HepG2 (cell line): Measurements from ENCODE around the gene PLPPR2. TPM values are rescaled to one million over a fixed set of nuclear protein-coding genes. Genes with fewer than 3 reads are reported as not detected.
A peak's percentile ranks its signal among the peaks of the same experiment; 100 is the strongest.

Experiments
- ADNP ChIP-seq: sonication (generic); formaldehyde crosslinking; IDR thresholded peaks from 2 replicates; pipeline ENCODE4 v1.4.0; 2020; ENCODE audit warnings: missing genetic modification reagents
- ATF1 ChIP-seq: IDR thresholded peaks from 2 replicates; pipeline ENCODE4 v1.6.1; 2016; ENCODE audit warnings: mild to moderate bottlenecking, control low read depth
- ELF3 ChIP-seq: IDR thresholded peaks from 2 replicates; pipeline ENCODE4 v1.6.1; 2016; ENCODE audit warnings: missing genetic modification reagents, missing compliant biosample characterization
- HOXA3 ChIP-seq: sonication (generic); formaldehyde crosslinking; IDR thresholded peaks from 2 replicates; pipeline ENCODE4 v1.5.0; 2020; ENCODE audit warnings: missing genetic modification reagents
- HOXD1 ChIP-seq: sonication (generic); formaldehyde crosslinking; IDR thresholded peaks from 2 replicates; pipeline ENCODE4 v1.5.0; 2020; ENCODE audit warnings: missing genetic modification reagents
- JDP2 ChIP-seq: sonication (generic); formaldehyde crosslinking; IDR thresholded peaks from 2 replicates; pipeline ENCODE4 v1.8.1; 2022; ENCODE audit warnings: missing genetic modification reagents, borderline replicate concordance
- NCOA1 ChIP-seq: sonication (generic); formaldehyde crosslinking; IDR thresholded peaks from 2 replicates; pipeline ENCODE4 v1.9.0; 2021; ENCODE audit warnings: missing genetic modification reagents
- NFYB ChIP-seq: sonication (generic); formaldehyde crosslinking; IDR thresholded peaks from 2 replicates; pipeline ENCODE4 v1.4.0; 2020; ENCODE audit warnings: missing genetic modification reagents
- NPAS2 ChIP-seq: sonication (generic); formaldehyde crosslinking; IDR thresholded peaks from 2 replicates; pipeline ENCODE4 v1.8.0; 2022; ENCODE audit warnings: mild to moderate bottlenecking, missing genetic modification reagents, borderline replicate concordance
- POLR2G ChIP-seq: fragments of 200-400 bp; formaldehyde crosslinking; IDR thresholded peaks from 2 replicates; pipeline ENCODE4 v1.6.1; 2018; ENCODE audit warnings: mild to moderate bottlenecking, low read depth, low read length, moderate library complexity
- SMARCE1 ChIP-seq: fragments of 450-650 bp; IDR thresholded peaks from 2 replicates; pipeline ENCODE4 v1.6.1; 2017; ENCODE audit warnings: borderline replicate concordance
- TAF1 ChIP-seq: sonication (generic); formaldehyde crosslinking; IDR thresholded peaks from 2 replicates; pipeline ENCODE4 v1.4.0; 2020; ENCODE audit warnings: missing genetic modification reagents
- TSC22D2 ChIP-seq: sonication (generic); formaldehyde crosslinking; IDR thresholded peaks from 2 replicates; pipeline ENCODE4 v1.5.1; 2020; ENCODE audit warnings: missing genetic modification reagents, mild to moderate bottlenecking, borderline replicate concordance
- ZNF180 ChIP-seq: sonication (generic); formaldehyde crosslinking; IDR thresholded peaks from 2 replicates; pipeline ENCODE4 v1.4.0; 2020; ENCODE audit warnings: low read depth, missing genetic modification reagents, borderline replicate concordance
- ZNF235 ChIP-seq: sonication (generic); formaldehyde crosslinking; IDR thresholded peaks from 2 replicates; pipeline ENCODE4 v1.8.1; 2023; ENCODE audit warnings: mild to moderate bottlenecking, missing genetic modification reagents, borderline replicate concordance
- ZNF296 ChIP-seq: sonication (generic); formaldehyde crosslinking; conservative IDR thresholded peaks from 2 replicates; pipeline ENCODE4 v1.5.0; 2020; ENCODE audit warnings: mild to moderate bottlenecking, missing genetic modification reagents
- ZNF33A ChIP-seq: sonication (generic); formaldehyde crosslinking; IDR thresholded peaks from 2 replicates; pipeline ENCODE4 v1.5.1; 2020; ENCODE audit warnings: missing genetic modification reagents, mild to moderate bottlenecking, moderate library complexity, borderline replicate concordance
- ZNF432 ChIP-seq: sonication (generic); formaldehyde crosslinking; IDR thresholded peaks from 2 replicates; pipeline ENCODE4 v1.5.0; 2020; ENCODE audit warnings: missing genetic modification reagents, mild to moderate bottlenecking, borderline replicate concordance
- ZNF552 ChIP-seq: sonication (generic); formaldehyde crosslinking; IDR thresholded peaks from 2 replicates; pipeline ENCODE4 v1.9.0; 2022; ENCODE audit warnings: missing genetic modification reagents, mild to moderate bottlenecking, borderline replicate concordance
- ZNF557 ChIP-seq: sonication (generic); formaldehyde crosslinking; IDR thresholded peaks from 2 replicates; pipeline ENCODE4 v1.4.0; 2020; ENCODE audit warnings: missing genetic modification reagents
- ZNF782 ChIP-seq: sonication (generic); formaldehyde crosslinking; IDR thresholded peaks from 2 replicates; pipeline ENCODE4 v1.4.0; 2020; ENCODE audit warnings: missing genetic modification reagents, mild to moderate bottlenecking, borderline replicate concordance
- polyA plus RNA-seq, 8 experiments: library from polyadenylated mRNA; depleted of rRNA in 3 of 8; stranded (reverse) in 7 of 8; unstranded in 1 of 8; fragments of >200 nt; fragmentation: Illumina TruSeq in 4 of 8; extraction: Trizol in 4 of 8; gene quantifications; 2 replicates each; pipeline versions ENCODE4 v1.2.1 to v1.2.3, GENCODE V29; 2011 to 2016; ENCODE audit warnings: low read depth in 4 of 8, missing spikeins in 1 of 8, mixed read lengths in 1 of 8; ENCODE audit not compliant: insufficient read depth in 1 of 8
- total RNA-seq, 5 experiments: library from RNA; depleted of rRNA; stranded (reverse); fragments of >200 nt; fragmentation: Illumina TruSeq; extraction: Trizol; gene quantifications; 2 replicates each; pipeline ENCODE4 v1.2.3, GENCODE V29; 2016; ENCODE audit warnings: low read depth in 1 of 5
- TF ChIP-seq, protein P1 (sequence below): sonication (generic); formaldehyde crosslinking; IDR thresholded peaks from 2 replicates; pipeline ENCODE4 v1.4.0; 2020; ENCODE audit warnings: missing genetic modification reagents, mild to moderate bottlenecking, borderline replicate concordance
- TF ChIP-seq, protein P2 (sequence below): sonication (generic); formaldehyde crosslinking; IDR thresholded peaks from 2 replicates; pipeline ENCODE4 v1.5.1; 2020; ENCODE audit warnings: mild to moderate bottlenecking, missing genetic modification reagents, borderline replicate concordance
- TF ChIP-seq, protein P3 (sequence below): IDR thresholded peaks from 2 replicates; pipeline ENCODE4 v1.6.1; 2016; ENCODE audit warnings: low read depth, borderline replicate concordance
- TF ChIP-seq, protein P4 (sequence below): sonication (generic); formaldehyde crosslinking; IDR thresholded peaks from 2 replicates; pipeline ENCODE4 v1.4.0; 2020; ENCODE audit warnings: missing genetic modification reagents, mild to moderate bottlenecking, borderline replicate concordance

The PLPPR2 gene
- total and polyA plus RNA-seq, 2 of the 13 experiments (the other 11 are each of a cell fraction or from before 2014, with no cell fraction given) = 1.5 to 2.1 TPM

DNA sequence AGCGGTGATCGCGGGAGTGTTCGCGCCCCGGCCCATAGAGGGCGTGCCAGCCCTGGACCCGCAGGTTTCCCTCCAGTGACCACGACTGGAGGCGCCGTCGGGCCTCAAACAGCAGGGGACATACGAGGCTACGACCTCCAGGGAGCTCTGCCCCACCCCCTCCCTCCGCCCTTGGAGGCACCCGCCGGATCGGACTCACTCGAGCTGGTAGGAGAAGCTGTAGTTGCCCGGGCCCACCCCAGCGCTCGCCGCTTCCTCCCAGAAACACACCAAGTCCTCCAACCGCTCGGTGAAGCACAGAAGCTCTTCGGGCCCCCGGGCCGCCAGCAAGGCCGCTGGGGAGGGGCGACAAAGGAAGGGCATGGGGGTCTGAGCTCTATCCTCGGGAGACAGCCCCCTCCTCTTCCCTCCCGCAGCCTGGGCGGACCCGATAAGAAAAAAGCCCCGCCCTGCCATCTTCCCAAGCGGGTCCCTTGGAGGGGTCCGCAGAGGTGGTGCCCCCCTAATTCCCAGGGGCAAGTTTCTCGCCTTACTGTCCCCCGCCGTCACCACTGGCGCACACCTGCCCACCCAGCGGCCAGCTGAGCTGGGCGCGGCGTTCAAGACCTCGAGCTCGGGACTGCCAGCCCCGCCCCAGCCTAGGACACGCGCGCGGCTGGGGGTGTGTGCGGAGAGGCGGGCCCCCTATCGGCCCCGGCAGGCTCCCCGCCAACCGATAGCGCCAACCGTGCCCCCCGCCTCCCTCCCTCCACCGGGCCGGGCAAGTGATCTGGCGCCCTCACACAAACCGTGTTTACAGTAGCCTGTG, 27.9 kb downstream of the PLPPR2 start (continued):
- TF ChIP-seq, protein P1, sequence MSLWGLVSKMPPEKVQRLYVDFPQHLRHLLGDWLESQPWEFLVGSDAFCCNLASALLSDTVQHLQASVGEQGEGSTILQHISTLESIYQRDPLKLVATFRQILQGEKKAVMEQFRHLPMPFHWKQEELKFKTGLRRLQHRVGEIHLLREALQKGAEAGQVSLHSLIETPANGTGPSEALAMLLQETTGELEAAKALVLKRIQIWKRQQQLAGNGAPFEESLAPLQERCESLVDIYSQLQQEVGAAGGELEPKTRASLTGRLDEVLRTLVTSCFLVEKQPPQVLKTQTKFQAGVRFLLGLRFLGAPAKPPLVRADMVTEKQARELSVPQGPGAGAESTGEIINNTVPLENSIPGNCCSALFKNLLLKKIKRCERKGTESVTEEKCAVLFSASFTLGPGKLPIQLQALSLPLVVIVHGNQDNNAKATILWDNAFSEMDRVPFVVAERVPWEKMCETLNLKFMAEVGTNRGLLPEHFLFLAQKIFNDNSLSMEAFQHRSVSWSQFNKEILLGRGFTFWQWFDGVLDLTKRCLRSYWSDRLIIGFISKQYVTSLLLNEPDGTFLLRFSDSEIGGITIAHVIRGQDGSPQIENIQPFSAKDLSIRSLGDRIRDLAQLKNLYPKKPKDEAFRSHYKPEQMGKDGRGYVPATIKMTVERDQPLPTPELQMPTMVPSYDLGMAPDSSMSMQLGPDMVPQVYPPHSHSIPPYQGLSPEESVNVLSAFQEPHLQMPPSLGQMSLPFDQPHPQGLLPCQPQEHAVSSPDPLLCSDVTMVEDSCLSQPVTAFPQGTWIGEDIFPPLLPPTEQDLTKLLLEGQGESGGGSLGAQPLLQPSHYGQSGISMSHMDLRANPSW (CRISPR knock-in tag) = no peak
- TF ChIP-seq ZNF296 (CRISPR knock-in tag) (no peak), HOXA3 (peak; percentile 84), ZNF180 (no peak), ELF3 (CRISPR knock-in tag) (0 out of 2 replicates have a peak, but pooled peaks have one; percentile 15), ZNF552 (CRISPR knock-in tag) (no peak), ZNF33A (CRISPR knock-in tag) (no peak), ADNP (CRISPR knock-in tag) (peak; percentile 91), ZNF235 (CRISPR knock-in tag) (no peak), NCOA1 (no peak), JDP2 (CRISPR knock-in tag) (no peak), TAF1 (CRISPR knock-in tag) (no peak), POLR2G (no peak), HOXD1 (CRISPR knock-in tag) (peak; percentile 43; the same call in 1 of the 2 replicates), ATF1 (CRISPR knock-in tag) (no peak), NPAS2 (no peak), TSC22D2 (CRISPR knock-in tag) (no peak), ZNF557 (CRISPR knock-in tag) (no peak), NFYB (CRISPR knock-in tag) (no peak), ZNF782 (no peak), ZNF432 (CRISPR knock-in tag) (no peak), SMARCE1 (no peak)
- TF ChIP-seq, protein P2, sequence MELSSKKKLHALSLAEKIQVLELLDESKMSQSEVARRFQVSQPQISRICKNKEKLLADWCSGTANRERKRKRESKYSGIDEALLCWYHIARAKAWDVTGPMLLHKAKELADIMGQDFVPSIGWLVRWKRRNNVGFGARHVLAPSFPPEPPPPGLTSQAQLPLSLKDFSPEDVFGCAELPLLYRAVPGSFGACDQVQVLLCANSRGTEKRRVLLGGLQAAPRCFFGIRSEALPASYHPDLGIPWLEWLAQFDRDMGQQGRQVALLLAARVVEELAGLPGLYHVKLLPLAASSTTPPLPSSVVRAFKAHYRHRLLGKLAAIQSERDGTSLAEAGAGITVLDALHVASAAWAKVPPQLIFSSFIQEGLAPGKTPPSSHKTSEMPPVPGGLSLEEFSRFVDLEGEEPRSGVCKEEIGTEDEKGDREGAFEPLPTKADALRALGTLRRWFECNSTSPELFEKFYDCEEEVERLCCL (CRISPR knock-in tag) = no peak
- TF ChIP-seq, protein P3, sequence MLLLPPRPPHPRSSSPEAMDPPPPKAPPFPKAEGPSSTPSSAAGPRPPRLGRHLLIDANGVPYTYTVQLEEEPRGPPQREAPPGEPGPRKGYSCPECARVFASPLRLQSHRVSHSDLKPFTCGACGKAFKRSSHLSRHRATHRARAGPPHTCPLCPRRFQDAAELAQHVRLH (CRISPR knock-in tag) = peak; percentile 80; the same call in 1 of the 2 replicates
- TF ChIP-seq, protein P4, sequence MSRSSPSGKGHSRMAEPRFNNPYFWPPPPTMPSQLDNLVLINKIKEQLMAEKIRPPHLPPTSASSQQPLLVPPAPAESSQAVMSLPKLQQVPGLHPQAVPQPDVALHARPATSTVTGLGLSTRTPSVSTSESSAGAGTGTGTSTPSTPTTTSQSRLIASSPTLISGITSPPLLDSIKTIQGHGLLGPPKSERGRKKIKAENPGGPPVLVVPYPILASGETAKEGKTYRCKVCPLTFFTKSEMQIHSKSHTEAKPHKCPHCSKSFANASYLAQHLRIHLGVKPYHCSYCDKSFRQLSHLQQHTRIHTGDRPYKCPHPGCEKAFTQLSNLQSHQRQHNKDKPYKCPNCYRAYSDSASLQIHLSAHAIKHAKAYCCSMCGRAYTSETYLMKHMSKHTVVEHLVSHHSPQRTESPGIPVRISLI (CRISPR knock-in tag) = peak; percentile 19; the same call in 1 of the 2 replicates
